Astrocyte (in vitro differentiated cells and primary cell): ENCODE data around the gene CDK15. TPM values are rescaled to one million over a fixed set of nuclear protein-coding genes. Genes with fewer than 3 reads are reported as not detected.

Source experiments
- DNase-seq: peaks from one replicate; pipeline ENCODE4 v3.0.0-alpha.2; 2010; ENCODE audit warnings: low read depth
- FAIRE-seq: peaks from 2 replicates; lab custom pipeline; 2011; peaks lifted over from hg19 to GRCh38; lab: Jason Lieb, UNC
- H2AFZ ChIP-seq: 2 replicates; pipeline ENCODE4 v1.6.0; 2012; ENCODE audit warnings: low read depth, low read length, inconsistent platforms
- H3K27ac ChIP-seq: 2 replicates; pipeline ENCODE4 v1.5.1; 2011; ENCODE audit warnings: low read depth, low read length, inconsistent platforms
- H3K27me3 ChIP-seq: 2 replicates; pipeline ENCODE4 v1.6.0; 2011; ENCODE audit warnings: low read length, inconsistent platforms; ENCODE audit not compliant: insufficient read depth
- H3K36me3 ChIP-seq: 2 replicates; pipeline ENCODE4 v1.5.1; 2011; ENCODE audit warnings: low read length, inconsistent platforms; ENCODE audit not compliant: insufficient read depth
- H3K4me1 ChIP-seq: 2 replicates; pipeline ENCODE4 v1.5.1; 2011; ENCODE audit warnings: low read length, inconsistent platforms; ENCODE audit not compliant: insufficient read depth
- H3K4me2 ChIP-seq: 2 replicates; pipeline ENCODE4 v1.6.0; 2012; ENCODE audit warnings: low read length, inconsistent platforms
- H3K4me3 ChIP-seq: 2 replicates; pipeline ENCODE4 v1.5.1; 2011; ENCODE audit warnings: low read depth, mild to moderate bottlenecking, low read length, inconsistent platforms; ENCODE audit not compliant: insufficient read depth
- H3K79me2 ChIP-seq: 2 replicates; pipeline ENCODE4 v1.6.0; 2012; ENCODE audit warnings: mild to moderate bottlenecking, low read length, inconsistent platforms; ENCODE audit not compliant: insufficient read depth
- H3K9ac ChIP-seq: 2 replicates; pipeline ENCODE4 v1.6.0; 2012; ENCODE audit warnings: mild to moderate bottlenecking, low read length, inconsistent platforms
- H3K9me3 ChIP-seq: 2 replicates; pipeline ENCODE4 v1.5.1; 2012; ENCODE audit warnings: low read depth, mild to moderate bottlenecking, low read length, inconsistent platforms; ENCODE audit not compliant: insufficient read depth
- H4K20me1 ChIP-seq: 2 replicates; pipeline ENCODE4 v1.6.0; 2012; ENCODE audit warnings: low read length, inconsistent platforms; ENCODE audit not compliant: insufficient read depth
- H3K27ac Mint-ChIP-seq: one replicate; pipeline ENCODE4 v1.8.0; 2021; ENCODE audit warnings: mild to moderate bottlenecking, mixed read lengths; ENCODE audit not compliant: unreplicated experiment
- H3K27me3 Mint-ChIP-seq: one replicate; pipeline ENCODE4 v1.8.0; 2021; ENCODE audit warnings: low read depth, mixed read lengths; ENCODE audit not compliant: unreplicated experiment
- H3K36me3 Mint-ChIP-seq: one replicate; pipeline ENCODE4 v1.8.0; 2021; ENCODE audit warnings: low read depth, mixed read lengths; ENCODE audit not compliant: unreplicated experiment
- H3K4me1 Mint-ChIP-seq: one replicate; pipeline ENCODE4 v1.8.0; 2021; ENCODE audit warnings: low read depth, mixed read lengths; ENCODE audit not compliant: unreplicated experiment
- H3K4me3 Mint-ChIP-seq: one replicate; pipeline ENCODE4 v1.8.0; 2021; ENCODE audit warnings: mild to moderate bottlenecking, moderate library complexity, mixed read lengths; ENCODE audit not compliant: unreplicated experiment
- H3K9me3 Mint-ChIP-seq: one replicate; pipeline ENCODE4 v1.8.0; 2021; ENCODE audit warnings: mild to moderate bottlenecking, mixed read lengths; ENCODE audit not compliant: unreplicated experiment
- CTCF ChIP-seq: IDR thresholded peaks from 2 replicates; pipeline ENCODE4 v1.5.1; 2011; ENCODE audit warnings: low read depth, mild to moderate bottlenecking, inconsistent platforms, low read length, moderate library complexity; ENCODE audit not compliant: insufficient read depth
- EZH2 ChIP-seq: IDR thresholded peaks from 2 replicates; pipeline ENCODE4 v1.6.1; 2012; ENCODE audit warnings: mild to moderate bottlenecking, low read length, inconsistent platforms; ENCODE audit not compliant: insufficient read depth
- total RNA-seq: library from RNA; stranded (reverse); gene quantifications from 2 replicates; pipeline ENCODE4 v1.2.1, GENCODE V29; 2021

Gene CDK15
- total RNA-seq, 1 donor from 2014 or later = 6.6 TPM

GRCh38 chr2:201777043-201777442, 29.3 kb upstream of the CDK15 start:
- Histone ChIP-seq H3K9me3 (no peaks in the 10 kb centered on the region), H3K27ac (no peak overlapping the region), H3K9ac (peak overlapping the region; percentile 2), H4K20me1 (peaks cover 66% of the 10 kb centered on the region), H3K27me3 (no peaks in the 10 kb centered on the region), H2AFZ (no peak overlapping the region), H3K4me2 (peak overlapping the region; percentile 27), H3K79me2 (peaks cover 85% of the 10 kb centered on the region), H3K4me1 (peaks cover 35% of the 10 kb centered on the region), H3K36me3 (no peaks in the 10 kb centered on the region), H3K4me3 (no peak overlapping the region)
- Mint-ChIP-seq H3K4me1 (peaks cover 40% of the 10 kb centered on the region), H3K4me3 (peak overlapping the region; percentile 24), H3K36me3 (peaks cover 2% of the 10 kb centered on the region), H3K27ac (peak overlapping the region; percentile 74), H3K27me3 (no peaks in the 10 kb centered on the region), H3K9me3 (no peaks in the 10 kb centered on the region)
- peak; percentile 69 for FAIRE-seq
- DNase-seq = no peak
- TF ChIP-seq EZH2 (no peak), CTCF (no peak)

GRCh38 chr2:201777869-201778268, 28.5 kb upstream of the CDK15 start:
- Histone ChIP-seq H3K9ac (no peak overlapping the region), H3K4me3 (no peak overlapping the region), H4K20me1 (peaks cover 63% of the 10 kb centered on the region), H3K27me3 (no peaks in the 10 kb centered on the region), H3K4me2 (peak overlapping the region; percentile 93), H3K79me2 (peaks cover 78% of the 10 kb centered on the region), H2AFZ (no peak overlapping the region), H3K9me3 (no peaks in the 10 kb centered on the region), H3K4me1 (peaks cover 35% of the 10 kb centered on the region), H3K27ac (no peak overlapping the region), H3K36me3 (no peaks in the 10 kb centered on the region)
- Mint-ChIP-seq H3K9me3 (no peaks in the 10 kb centered on the region), H3K4me3 (peak overlapping the region; percentile 96), H3K4me1 (peaks cover 40% of the 10 kb centered on the region), H3K27ac (peak overlapping the region; percentile 47), H3K27me3 (peaks cover 3% of the 10 kb centered on the region), H3K36me3 (peaks cover 2% of the 10 kb centered on the region)
- TF ChIP-seq EZH2 = no peak
- TF ChIP-seq CTCF = no peak
- DNase-seq (no peak), FAIRE-seq (no peak)

GRCh38 chr2:201779901-201780673, 26.2 kb upstream of the CDK15 start:
- H3K9me3 ChIP-seq = no peaks in the 10 kb centered on the region
- no peaks in the 10 kb centered on the region for H3K36me3 ChIP-seq
- no peak for DNase-seq
- H4K20me1 ChIP-seq = peaks cover 40% of the 10 kb centered on the region
- Mint-ChIP-seq H3K36me3 (no peaks in the 10 kb centered on the region), H3K27me3 (peaks cover 3% of the 10 kb centered on the region), H3K4me3 (peak overlapping the region; percentile 96), H3K27ac (peak overlapping the region; percentile 94), H3K9me3 (no peaks in the 10 kb centered on the region), H3K4me1 (peaks cover 33% of the 10 kb centered on the region)
- TF ChIP-seq CTCF = no peak
- TF ChIP-seq EZH2 = no peak
- peaks cover 31% of the 10 kb centered on the region for H3K4me1 ChIP-seq
- no peaks in the 10 kb centered on the region for H3K27me3 ChIP-seq
- H2AFZ ChIP-seq = peak overlapping the region; percentile 94
- H3K4me2 ChIP-seq = peak overlapping the region; percentile 93
- H3K9ac ChIP-seq = peak overlapping the region; percentile 94
- peak overlapping the region; percentile 93 for H3K4me3 ChIP-seq
- H3K79me2 ChIP-seq = peaks cover 56% of the 10 kb centered on the region
- FAIRE-seq = no peak
- peak overlapping the region; percentile 90 for H3K27ac ChIP-seq
